HL-60/S4 treated with phorbol 12-myristate 13-acetate at 8.2 ng/mL for 4 days and 3 days (cell line): ENCODE results near the gene HIRIP3.

Source experiments
- in situ Hi-C: fragments of 300-500 bp; cut with MboI; formaldehyde crosslinking; loops from 2 replicates; pipeline ENCODE4 v1.15.0; 2022; ENCODE audit warnings: low sequenced_read_pairs

HIRIP3 gene, protein sequence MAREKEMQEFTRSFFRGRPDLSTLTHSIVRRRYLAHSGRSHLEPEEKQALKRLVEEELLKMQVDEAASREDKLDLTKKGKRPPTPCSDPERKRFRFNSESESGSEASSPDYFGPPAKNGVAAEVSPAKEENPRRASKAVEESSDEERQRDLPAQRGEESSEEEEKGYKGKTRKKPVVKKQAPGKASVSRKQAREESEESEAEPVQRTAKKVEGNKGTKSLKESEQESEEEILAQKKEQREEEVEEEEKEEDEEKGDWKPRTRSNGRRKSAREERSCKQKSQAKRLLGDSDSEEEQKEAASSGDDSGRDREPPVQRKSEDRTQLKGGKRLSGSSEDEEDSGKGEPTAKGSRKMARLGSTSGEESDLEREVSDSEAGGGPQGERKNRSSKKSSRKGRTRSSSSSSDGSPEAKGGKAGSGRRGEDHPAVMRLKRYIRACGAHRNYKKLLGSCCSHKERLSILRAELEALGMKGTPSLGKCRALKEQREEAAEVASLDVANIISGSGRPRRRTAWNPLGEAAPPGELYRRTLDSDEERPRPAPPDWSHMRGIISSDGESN

DNA sequence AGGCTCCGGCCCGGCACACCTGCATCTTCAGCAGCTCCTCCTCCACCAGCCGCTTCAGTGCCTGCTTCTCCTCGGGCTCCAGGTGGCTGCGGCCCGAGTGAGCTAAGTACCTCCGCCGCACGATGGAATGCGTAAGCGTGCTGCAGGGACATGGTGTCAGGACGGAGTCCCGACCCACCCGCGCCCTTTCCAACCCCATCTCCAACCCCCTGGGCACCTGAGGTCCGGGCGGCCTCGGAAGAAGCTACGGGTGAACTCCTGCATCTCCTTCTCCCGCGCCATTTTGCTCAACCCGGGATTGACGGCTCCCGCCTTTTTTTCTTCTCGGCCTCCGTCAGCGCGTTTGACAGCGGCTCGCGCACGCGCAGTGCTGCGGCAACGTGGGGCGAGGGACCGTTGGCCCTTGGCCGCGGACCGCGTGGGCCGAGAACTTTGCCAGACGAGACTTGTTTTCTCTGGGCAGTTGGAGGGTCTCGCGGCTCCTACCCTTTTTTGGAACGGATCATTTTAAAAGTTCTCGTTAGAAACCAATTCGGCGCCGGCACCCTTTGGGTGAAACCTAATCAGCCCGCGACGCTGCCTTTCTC is at the start of gene HIRIP3:
HIRIP3 (minus strand) TSS at position 294 of the 587 bp plus-strand sequence; CDS start at position 282, 12 bp downstream.
- in situ Hi-C loops = no loop called here

DNA sequence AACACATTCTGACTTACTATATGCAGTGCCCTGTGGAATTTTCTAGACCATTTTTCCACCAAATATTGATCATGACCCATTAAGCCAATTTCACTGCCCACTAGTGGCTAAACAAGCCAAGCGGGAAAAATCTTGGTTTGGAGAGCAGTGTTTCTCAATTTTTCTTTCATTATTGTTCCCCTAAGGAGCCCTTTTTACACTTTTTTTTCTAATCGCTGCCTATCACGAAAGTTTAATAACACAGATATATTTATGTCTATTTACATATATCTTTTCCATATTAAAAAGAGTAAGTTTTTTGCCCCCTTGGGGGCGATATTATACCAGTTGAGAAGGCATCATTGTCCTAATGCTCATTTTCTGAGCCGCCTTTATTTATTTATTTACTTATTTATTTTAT is 46.4 kb upstream of the HIRIP3 start:
- in situ Hi-C loops = loop anchor here (25.0 kb wide), 1 partner anchor 355 kb away; the partner anchor contains the start of gene QPRT

DNA sequence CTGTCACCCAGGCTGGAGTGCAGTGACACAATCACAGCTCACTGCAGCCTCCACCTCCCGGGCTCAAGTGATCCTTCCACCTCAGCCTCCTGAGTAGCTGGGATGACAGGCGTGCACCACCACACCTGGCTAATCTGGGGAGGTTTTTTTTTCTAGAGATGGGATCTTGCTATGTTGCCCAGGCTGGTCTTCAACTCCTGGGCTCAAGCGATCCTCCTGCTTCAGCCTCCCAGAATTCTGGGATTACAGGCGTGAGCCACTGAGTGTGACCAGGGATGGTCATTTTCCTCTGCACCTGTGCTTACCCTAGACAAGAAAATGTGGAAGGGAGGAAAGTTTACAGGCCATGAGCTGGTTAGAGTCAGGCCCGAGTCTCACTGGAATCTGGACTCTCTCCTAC is 45.3 kb upstream of the HIRIP3 start:
- in situ Hi-C loops = loop anchor here (25.0 kb wide), 1 partner anchor 353 kb away; the partner anchor contains the start of gene QPRT

DNA sequence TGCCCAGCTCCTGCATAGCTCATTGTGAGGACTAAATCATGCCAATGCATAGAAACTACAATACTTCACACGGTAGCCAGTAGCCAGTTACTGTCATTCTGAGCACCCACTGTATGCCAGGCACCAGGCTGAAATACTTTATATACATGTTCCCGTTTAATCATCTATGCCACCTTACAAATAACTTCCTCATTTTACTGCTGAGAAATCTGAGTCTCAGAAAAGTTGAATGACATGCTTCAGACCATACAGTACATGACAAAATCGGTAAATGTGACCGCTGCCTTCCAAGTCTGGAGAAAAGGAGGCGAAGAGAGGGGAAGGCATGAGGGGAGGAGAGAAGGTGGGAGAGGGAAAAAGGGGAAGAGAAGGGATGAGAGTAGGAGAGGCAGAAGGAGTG is 44.8 kb upstream of the HIRIP3 start:
- in situ Hi-C loops = loop anchor here (25.0 kb wide), 1 partner anchor 353 kb away; the partner anchor contains the start of gene QPRT

DNA sequence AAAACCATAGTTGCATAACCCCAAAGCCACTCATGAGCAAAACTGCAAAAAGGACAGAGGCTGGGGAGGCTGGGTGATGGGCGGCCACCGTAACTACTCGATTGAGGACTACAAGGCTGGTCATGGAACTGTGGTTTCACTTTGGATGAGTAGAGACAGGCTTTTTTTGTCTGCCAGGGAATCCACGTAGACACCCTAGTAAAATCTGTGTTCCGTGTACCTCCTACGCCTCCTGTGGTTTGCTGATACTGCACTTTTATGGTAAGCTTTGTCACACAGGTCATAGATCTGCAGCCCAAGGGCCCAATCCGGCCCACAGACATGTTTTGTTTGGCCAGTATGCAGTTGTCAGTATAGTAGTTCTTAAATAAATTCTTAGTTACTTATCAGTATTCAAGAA is 37.9 kb upstream of the HIRIP3 start:
- in situ Hi-C loops = loop anchor here (25.0 kb wide), 1 partner anchor 346 kb away; the partner anchor contains the start of gene QPRT

DNA sequence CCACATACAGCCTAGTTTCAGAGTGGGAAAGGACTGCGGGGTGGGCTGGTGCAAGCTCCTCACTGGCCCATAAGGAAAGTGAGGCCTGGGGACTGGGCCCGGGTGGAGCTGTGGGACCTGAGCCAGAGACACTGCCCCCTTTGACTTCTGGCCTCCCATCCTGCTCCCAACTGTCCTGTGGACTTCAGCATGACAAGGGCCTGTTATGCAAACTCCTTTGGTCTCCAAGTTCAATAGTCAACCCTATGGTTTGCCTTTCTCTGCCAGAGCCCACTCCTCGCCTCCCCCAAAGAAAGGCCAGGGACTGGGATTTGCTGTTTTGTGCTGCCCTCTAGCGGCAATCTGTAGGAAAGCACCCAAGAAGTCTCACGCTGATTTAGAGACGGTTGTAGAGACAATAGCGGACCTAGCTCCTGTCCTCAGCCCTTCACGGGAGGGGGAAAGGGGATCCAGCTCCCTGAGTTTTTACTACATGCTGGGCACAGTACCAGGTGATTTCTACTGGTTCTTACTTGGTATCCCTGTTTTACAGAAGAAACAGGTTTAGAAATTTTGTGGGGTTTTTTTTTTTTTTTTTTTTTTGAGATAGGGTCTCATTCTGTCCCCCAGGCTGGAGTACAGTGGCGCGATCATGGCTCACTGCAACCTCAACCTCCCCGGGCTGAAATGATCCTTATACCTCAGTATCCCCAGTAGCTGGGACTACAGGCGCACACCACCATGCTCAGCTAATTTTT is 36.8 kb upstream of the HIRIP3 start:
- in situ Hi-C loops = loop anchor here (25.0 kb wide), 1 partner anchor 345 kb away; the partner anchor contains the start of gene QPRT

DNA sequence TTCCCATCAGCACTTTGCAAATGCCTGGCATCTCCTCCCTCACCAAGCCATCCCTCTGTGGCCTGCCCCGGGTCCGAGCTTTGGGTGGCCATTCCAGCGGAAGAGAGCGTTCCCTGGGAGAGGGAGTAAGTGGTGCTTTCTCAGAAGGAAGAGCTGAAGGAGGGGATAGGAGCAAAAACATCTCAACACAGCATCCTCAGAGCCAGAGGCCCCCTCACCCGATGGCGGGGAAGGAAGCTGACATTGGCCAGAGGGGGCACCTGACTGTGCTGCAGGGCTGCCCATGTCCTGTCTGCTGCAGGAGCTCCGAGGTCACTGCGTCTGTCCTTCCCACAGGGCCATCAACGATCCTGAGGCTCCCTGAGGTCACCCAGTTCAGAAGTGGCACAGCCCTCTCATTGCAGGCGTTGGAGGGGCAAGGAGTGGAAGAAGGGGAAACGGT is 36.1 kb upstream of the HIRIP3 start:
- in situ Hi-C loops = loop anchor here (25.0 kb wide), 1 partner anchor 344 kb away; the partner anchor contains the start of gene QPRT

DNA sequence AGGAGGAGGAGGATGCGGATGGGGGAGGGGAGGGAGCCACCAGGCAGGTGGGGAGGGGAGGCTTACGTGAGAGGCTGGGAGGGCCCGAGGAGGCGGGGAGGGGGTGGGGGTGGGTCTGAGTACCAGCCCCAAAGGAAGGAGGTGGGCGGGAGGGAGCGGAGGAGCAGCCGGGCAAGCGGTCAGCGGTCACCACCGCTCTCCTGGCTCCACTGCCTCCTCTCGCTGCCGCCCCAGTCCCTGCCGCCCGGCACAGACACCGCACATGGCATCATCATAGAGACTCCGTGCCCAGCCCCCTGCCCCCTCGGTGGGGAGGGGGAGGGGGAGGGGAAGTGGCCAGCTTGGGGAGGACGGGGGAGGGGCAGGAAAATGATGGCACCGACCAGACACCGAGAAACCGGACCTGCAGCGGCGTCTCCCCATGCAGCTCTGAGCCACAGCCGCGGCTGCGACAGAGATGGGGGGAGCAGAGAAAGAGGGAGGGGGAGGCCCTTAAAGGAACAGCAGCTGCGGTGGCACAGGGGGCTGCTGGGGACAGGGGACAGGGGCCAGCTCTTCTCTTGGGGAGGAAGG is 35.5 kb upstream of the HIRIP3 start, which contains the start of gene TLCD3B:
TLCD3B (minus strand) TSS at position 431 of the 573 bp plus-strand sequence. CDS start 744 bp downstream, outside the sequence.
- in situ Hi-C loops = loop anchor here (25.0 kb wide), 1 partner anchor 344 kb away; the partner anchor contains the start of gene QPRT

DNA sequence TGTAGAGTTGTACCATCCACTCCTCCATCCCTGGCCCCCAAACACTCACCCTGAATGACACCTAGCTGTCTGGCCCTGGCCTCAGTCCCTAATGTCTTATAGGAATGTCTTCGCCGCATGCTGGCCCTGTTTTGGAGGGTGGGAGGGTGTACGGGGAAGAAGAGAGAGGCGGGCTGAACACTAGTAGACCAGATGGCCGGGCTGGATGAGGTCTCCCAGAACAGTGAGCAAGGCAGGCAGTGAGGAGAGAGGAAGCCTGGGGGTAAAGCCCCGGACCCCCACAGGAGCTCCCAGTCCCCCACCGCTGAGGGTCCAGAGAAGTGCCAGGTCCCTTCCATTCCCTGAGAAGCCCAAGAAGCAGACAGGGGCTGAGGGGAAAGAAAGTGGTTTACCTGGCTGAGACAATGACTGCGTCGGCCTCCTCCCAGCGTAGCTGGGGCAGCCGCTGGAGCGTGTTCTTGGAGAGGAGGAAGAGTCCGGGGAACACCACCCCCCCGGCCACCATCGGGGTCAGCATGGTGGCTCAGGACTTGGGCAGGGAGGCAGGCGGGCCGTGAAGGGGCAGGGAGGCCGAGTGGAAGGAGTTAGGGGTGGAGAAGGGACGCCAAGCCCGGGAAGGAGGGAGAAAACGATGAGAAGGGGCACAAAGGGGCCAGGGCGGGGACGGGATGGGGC is 34.7 kb upstream of the HIRIP3 start:
- in situ Hi-C loops = loop anchor here (25.0 kb wide), 1 partner anchor 343 kb away; the partner anchor contains the start of gene QPRT

DNA sequence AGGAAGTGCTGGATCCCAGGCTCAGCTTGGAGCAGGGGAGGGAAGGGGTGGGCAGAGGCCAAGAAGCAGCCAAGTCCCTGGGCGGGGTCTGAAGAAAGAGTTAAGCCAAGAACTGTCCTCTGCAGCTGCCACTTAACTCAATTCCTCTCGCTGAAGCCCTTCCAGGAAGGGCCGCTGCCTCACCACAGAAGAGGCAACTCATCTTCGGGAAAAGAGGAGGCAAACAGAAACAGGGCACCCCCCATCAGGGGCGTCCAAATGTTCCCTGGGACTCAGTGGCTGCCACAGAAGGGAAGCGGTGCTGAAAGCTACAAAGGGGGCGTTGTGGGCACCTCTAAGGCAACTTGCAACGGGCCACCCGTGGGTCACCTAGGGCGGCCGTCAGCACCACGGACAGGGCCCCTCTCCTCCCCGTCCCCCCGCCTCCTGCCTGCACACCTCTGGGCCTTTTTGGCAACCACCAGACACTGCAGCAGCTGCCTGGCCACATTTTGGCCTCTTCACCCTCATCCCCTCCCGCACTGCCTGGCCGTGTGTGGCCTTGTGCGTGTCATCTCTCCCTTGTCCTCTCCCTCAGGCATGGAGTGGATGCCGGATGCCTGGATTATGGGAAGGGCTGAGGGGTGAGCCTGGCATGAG is 33.1 kb upstream of the HIRIP3 start:
- in situ Hi-C loops = loop anchor here (25.0 kb wide), 1 partner anchor 341 kb away; the partner anchor contains the start of gene QPRT

DNA sequence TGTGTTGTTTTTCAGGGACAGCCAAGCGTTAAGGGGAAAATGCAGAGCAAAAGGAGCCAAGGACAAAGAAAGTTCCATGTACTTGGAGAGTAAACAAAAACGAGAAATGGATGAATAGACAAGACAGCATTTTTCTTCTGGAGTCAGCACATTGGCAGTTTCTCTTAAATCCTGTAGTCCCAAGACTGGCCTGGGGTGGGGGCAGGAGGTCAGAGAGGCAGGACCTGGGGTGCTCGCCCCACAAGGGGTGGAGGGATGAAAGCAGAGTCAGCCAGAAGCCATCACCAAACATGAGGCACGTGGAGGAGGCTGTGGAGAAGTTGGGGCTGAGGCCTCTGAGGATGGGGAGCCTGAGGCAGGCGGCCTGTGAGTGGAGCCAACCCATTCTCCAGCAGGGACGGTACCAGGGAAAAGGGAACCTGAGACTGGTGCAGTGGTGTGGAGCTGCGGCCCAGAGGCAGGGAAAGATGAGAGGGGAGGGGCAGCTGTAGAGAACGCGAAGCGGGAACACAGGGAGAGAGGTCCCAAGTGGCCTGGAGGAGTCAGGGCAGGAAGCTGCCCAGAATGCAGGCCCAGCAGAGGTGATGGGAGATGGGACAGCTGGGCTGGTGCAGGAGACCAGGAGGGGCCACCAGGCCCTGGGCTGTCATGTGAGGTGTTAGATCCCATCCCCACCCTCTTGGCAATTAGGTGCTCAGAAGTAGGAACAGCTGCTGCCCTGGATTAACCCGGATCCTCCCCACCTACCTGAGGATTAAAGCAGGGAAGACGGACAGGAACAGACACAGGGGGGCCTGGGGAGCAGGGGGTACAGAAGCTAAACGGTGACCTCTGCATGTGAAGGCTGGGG is 32.4 kb upstream of the HIRIP3 start:
- in situ Hi-C loops = loop anchor here (25.0 kb wide), 1 partner anchor 341 kb away; the partner anchor contains the start of gene QPRT

DNA sequence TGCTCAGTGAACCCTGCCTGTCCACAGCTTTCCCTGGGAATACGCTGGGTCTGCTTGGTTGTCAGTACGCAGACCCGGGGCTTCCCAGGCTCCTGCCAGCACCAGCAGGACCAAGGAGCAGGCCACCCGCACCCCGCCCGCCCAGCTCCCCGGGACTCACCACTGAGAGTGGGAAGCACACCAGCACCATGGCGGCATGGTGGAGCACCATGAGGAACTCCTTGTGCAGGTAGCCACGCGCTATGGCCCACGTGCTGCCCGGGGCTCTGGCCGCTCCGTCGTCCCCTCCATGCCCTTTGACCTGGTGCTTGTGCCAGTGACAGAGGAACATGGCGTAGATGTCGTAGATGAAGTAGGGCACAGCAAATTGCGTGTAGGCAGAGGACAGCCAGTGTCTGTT is 31.0 kb upstream of the HIRIP3 start:
- in situ Hi-C loops = loop anchor here (25.0 kb wide), 1 partner anchor 339 kb away; the partner anchor contains the start of gene QPRT

DNA sequence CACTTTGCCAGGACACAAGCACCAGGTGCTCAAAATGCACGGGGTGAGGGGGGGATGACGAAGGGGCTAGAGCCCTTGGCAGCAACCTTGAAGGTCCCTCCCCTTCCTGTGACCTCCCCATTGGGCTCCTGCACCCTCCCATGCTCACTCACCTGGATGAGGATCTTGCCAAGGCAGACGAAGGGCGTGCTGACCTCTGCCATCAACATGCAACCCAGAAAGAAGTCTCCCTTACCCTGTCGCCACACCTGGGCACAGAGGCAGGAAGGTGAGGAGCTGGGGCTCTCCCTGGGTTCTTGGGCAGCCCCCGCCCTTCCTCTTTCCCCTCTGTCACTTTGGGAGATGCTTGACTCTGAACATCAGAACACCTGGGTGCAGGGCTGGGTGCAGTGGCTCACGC is 30.2 kb upstream of the HIRIP3 start:
- in situ Hi-C loops = loop anchor here (25.0 kb wide), 1 partner anchor 338 kb away; the partner anchor contains the start of gene QPRT

DNA sequence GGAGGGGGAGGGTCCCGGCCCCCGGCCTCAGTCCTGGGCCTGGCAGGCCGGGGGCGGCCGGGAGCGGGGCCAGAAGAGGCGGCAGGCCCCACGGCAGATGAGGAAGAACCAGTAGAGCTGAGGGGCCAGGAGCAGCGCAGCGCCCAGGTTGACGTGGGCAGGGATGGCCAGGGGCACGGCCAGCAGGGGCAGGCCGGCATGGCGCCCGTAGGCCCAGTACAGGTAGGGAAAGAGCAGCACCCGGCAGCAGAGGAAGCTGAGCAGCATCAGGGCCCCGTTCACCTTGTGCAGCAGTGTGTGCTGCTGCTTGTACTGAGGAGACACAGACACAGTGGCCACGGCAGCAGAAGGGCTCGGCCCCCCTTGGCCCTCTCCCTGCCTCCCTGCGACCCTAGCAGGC is 29.7 kb upstream of the HIRIP3 start:
- in situ Hi-C loops = loop anchor here (25.0 kb wide), 1 partner anchor 338 kb away; the partner anchor contains the start of gene QPRT

DNA sequence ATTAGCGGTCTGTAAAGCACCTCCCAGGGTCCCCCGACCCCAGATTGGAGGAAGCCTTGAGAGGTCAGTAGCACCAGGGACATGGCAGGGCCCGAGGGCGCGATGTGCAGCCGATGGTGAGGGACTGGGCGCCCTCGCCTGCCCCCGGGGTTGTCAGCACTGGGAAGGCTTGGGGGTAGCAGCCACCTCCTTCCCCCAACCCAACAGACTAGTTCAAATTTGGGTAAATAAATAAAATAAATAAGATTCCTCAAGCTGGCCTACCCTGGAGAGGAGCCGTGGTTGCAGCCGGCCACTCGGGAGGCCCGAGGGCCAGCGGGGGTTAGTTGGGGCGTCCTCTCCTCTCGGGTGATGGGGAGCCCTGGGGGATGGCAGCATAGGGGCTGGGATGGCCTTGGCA is 29.0 kb upstream of the HIRIP3 start:
- in situ Hi-C loops = no loop called here

DNA sequence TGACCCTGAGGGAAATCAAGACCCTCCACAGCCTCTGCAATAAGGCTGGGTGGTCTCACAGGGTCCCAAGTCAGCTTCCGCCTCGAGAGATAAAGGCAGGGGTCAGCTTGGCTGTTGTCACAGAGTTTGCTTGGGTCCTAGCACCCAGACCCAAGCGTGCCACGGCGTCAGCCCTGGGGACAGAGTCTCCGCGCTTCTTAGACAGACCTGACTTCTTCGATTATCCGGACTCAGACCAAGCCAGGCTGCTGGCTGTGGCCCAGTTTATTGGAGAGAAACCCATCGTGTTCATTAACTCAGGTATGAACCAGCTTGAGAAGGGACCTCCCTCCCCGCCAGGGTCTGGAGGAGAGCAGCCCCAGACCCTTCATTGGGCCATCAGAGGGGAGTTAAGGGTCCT is 28.2 kb upstream of the HIRIP3 start:
- in situ Hi-C loops = no loop called here

DNA sequence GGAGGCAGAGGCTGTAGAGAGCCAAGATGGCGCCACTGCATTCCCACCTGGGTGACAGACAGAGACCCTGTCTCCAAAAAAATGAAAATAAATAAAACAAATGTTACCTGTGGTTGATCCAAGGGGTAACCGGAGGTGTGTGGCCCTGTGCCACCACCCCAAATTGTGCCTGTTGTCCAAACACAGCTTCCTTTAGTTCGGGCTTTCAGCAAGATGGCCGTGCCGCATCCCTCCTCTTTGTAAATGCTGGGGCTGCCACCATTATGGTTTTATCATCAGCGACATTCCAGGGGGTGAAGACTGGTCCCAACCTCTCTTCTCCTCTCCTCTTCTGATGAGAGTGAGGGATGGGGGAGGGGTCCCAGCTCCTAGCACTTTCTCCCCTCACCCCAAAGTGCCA is 27.5 kb upstream of the HIRIP3 start, which contains the start of gene C16orf92:
C16orf92 (plus strand) TSS at position 312 of the 400 bp plus-strand sequence. CDS start 143 bp downstream, outside the sequence.
- in situ Hi-C loops = no loop called here

DNA sequence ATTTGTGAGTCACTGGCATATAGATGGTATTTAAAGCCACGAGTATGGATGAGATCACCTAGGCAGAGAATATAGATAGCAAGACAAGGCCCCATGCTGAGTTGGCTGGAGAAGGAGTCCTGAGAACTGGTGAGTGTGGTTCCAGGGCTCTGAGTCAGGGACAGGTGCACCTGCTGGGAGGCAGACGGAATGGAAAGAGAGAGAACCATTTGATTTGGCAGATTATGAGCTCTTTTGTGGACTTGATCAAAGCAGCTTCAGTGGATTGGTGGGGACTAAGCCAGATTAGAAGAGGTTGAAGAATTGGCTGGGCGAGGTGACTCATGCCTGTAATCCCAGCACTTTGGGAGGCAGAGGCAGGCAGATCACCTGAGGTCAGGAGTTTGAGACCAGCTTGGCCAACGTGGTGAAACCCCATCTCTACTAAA is 23.3 kb upstream of the HIRIP3 start:
- in situ Hi-C loops = no loop called here
